NCI-H446 (cell line): ENCODE measurements around the gene TUFT1.
"Not testable (repeated sequence)": the region's sequence is repeated elsewhere in the genome, so short reads cannot be mapped to it uniquely, and the experiment has no call there.

ENCODE experiments used
- DNase-seq, 2 experiments: peaks; one replicate each; lab custom pipeline; 2025; lab: John Stamatoyannopoulos, UW

The TUFT1 gene

DNA sequence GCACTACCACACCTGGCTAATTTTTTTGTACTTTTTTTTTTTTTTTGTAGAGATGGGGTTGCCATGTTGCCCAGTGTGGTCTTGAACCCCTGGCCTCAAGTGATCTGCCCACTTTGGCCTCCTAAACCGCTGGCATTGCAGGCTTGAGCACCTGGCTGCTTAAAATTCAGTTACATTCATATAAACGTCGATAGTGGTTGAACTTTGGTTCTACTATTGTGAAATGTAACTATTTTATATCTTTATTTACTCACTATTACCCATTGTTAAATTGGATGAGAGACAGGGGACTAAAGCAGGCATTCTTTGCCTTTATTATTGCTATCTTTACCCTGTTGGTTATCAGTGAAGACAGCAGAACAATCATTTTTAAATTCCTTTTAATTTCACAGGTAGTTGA is 77.9 kb downstream of the TUFT1 start:
- no peak for DNase-seq

DNA sequence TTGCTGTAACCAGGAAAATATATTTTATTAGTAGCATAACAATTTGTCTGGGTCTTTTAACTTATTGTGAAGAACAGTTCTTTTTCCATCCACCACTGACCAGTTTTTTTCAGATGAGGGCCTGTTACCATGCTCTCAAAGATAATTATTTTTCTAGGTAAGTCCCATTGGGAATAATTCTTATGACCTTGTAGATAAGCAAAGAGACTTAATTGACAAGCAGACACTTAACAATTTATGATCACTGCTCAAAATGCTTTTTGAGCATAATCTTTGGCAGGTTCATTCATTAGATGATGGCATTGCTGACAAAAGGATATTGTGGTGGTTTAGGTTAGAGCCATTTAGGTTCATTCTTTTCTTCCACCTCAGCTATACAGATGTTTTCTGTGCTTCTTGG is 78.4 kb downstream of the TUFT1 start:
- DNase-seq, result no peak

DNA sequence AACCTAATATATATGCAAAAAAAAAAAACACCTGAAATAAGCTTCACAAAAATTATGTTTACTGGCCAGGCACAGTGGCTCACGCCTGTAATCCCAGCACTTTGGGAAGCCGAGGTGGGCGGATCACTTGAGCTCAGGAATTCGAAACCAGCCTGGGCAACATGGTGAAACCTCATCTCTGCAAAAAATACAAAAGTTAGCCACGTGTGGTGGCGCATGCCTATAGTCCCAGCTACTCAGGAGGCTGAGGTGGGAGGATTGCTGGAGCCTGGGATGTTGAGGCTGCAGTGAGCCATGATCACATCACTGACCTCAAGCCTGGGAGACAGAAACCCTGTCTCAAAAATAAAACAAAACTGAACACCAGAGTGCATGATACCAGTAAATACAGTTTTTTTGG is 78.9 kb downstream of the TUFT1 start:
- DNase-seq, result not testable (repeated sequence)

DNA sequence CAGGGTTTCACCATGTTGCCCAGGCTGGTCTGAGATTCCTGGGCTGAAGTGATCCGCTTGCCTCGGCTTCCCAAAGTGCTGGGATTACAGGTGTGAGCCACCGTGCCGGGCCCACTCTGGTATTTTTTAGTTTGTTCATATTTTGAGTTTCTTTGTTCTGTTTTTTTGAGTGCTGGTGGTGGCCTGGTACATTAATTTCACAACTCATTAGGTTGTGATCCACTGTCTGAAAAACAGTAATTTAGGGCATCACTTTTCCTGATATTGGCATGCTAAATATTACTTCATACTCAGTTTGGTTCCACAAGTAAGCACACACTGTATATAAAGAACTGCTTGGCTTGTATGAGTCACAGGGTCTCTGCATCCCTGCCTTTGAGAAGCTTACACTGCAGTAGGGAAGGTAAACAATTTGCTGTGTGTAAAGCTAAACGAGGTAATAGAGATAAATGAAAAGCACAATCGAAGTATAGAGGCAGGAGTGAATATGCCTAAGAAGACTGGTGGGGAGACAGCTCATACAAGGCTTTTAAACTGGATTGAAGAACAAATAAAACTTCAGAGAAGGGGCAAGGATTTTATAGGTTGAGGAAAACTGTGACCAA is 79.5 kb downstream of the TUFT1 start:
- DNase-seq, result no peak

DNA sequence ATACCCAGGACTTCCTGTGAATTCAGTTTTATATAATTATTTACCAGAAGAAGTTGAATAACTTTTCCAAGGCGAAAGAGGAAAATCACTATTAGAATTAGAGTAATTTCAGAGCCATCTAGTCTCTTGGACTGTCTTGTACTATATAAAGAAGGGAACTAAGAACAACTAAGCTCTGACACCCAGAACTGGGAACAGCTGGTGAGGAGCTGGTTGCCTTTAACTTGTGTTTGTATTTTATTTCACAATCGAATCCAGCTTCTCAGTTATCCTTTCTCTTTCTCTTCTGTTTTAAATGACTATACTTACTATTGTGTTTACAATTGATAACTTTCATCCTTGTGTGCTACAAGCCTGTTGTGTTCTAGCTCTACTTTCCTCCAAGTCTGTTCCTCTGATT is 80.2 kb downstream of the TUFT1 start:
- DNase-seq, result no peak

DNA sequence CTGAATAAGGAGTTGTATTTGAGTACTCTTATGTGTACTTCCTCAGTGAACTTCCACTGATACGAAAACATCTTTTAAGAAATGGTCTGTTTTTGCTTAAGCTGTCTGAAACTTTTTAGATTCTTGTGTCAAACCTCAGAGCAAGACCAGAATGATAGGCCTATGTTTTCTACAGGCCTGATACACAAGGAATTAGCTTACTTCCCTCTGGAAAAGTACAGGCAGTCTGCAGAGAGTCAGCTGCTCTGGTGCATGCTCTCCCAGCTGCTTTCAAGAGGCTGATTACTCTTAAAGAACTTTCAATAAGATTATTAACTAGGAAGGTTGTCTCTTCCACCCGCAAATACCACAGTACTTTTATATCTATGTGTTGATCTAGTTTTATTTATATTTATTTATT is 81.2 kb downstream of the TUFT1 start:
- no peak for DNase-seq

DNA sequence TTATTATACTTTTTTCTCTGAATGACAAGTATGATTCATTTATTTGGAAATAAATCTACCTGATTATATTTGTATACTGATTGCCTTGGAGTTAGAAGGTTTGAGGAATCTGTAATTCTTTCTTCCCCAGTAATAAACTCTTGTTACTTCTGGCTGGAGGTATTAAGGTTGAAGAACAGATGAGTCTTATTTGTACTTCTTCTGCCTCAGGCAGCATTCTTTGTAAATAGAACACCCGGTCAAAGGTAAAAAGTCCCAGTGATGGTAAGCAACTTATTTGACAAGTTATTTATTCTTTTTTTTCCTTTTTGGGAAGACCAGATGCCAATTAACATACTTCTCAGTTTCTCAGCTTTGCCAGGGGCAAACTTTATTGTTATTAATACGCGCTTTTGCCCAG is 84.7 kb downstream of the TUFT1 start:
- DNase-seq, result no peak

DNA sequence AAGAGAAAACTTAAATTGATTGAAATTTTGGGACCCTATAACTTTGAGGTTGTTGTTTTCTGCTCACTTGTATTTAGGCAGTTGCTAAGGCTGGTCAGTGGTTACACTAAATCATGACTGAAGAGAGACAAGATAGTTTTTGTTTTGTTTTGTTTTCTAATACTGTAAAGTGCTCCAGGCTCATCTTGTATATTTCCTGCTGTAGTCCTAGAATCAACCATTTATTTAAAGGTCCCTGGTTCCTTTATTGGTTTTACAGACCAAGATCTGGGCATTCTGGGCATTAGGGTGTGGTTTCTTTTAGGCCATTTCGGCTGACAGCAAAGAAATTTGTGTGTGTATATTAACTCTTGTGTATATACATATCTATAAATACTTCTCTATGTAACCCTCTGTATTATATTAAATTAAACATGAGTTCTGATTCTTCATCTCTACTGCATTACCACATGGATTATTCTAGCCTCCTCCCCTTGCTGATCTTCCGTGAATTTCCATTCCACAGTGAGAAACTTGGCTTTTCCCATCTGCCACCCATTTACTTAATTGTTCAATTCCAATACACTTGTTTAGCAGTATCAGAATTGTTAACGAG is 86.7 kb downstream of the TUFT1 start:
- DNase-seq, result no peak

DNA sequence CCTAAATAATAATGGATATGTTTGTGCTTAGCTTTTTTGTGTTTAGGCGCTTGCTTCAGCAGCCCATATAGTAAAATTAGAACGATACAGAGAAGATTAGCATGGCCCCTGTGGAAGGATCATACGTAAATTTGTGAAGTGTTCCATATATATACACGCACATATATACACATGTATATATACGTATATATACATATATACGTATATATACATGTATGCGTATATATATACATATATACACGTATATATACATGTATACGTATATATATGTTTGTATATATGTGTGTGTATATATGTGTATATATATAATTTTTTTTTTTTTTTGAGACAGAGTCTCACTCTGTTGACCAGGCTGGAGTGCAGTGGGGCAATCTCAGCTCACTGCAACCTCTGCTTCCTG is 89.2 kb downstream of the TUFT1 start:
- no peak for DNase-seq
